GM18873 (cell line): ENCODE measurements around the gene C5.
A peak's percentile ranks its signal among the peaks of the same experiment; 100 is the strongest.

Experiments used
- ATAC-seq: cut with Tn5 transposase; IDR thresholded peaks from one replicate; pipeline ENCODE4 v1.9.1; 2021; ENCODE audit warnings: mild to moderate bottlenecking, moderate library complexity, moderate number of reproducible peaks; ENCODE audit not compliant: unreplicated experiment, low FRiP score

Gene C5

GRCh38 chr9:120928015-120928482, 122.0 kb downstream of the C5 start:
- ATAC-seq, result no peak

- ATAC-seq, result no peak
Measured at GRCh38 chr9:120927269-120928014, 122.6 kb downstream of the C5 start.

GRCh38 chr9:120926397-120926928, 123.6 kb downstream of the C5 start, which contains the start of gene TRAF1:
Gene TRAF1, minus strand, starts transcription at chr9:120926796. Its CDS starts 721 bp downstream, at chr9:120926075.
- ATAC-seq, result peak; percentile 12

- ATAC-seq, result peak; percentile 46
Measured at GRCh38 chr9:120925535-120926396, 124.3 kb downstream of the C5 start.

- ATAC-seq, result no peak
Measured at GRCh38 chr9:120924698-120925534, 125.2 kb downstream of the C5 start.

- no peak for ATAC-seq
Measured at GRCh38 chr9:120923620-120924328, 126.3 kb downstream of the C5 start.

- no peak for ATAC-seq
Measured at GRCh38 chr9:120922404-120923195, 127.5 kb downstream of the C5 start.

GRCh38 chr9:120921661-120922181, 128.4 kb downstream of the C5 start:
- no peak for ATAC-seq

GRCh38 chr9:120920806-120921178, 129.3 kb downstream of the C5 start:
- no peak for ATAC-seq

- ATAC-seq, result no peak
Measured at GRCh38 chr9:120919843-120920805, 130.0 kb downstream of the C5 start.

- ATAC-seq, result no peak
Measured at GRCh38 chr9:120918931-120919842, 130.9 kb downstream of the C5 start.

GRCh38 chr9:120917929-120918762, 131.9 kb downstream of the C5 start:
- no peak for ATAC-seq

GRCh38 chr9:120916991-120917880, 132.8 kb downstream of the C5 start:
- ATAC-seq, result no peak

- no peak for ATAC-seq
Measured at GRCh38 chr9:120916588-120916987, 133.5 kb downstream of the C5 start.
